HepG2 (cell line): ENCODE results near the gene ZNF548. TPM values are rescaled to one million over a fixed set of nuclear protein-coding genes. Genes with fewer than 3 reads are reported as not detected.
A peak's percentile ranks its signal among the peaks of the same experiment; 100 is the strongest.

Experiments
- MED1 ChIP-seq: sonication (generic); formaldehyde crosslinking; IDR thresholded peaks from 2 replicates; pipeline ENCODE4 v1.4.0; 2020; ENCODE audit warnings: missing genetic modification reagents
- MEIS2 ChIP-seq: sonication (generic); formaldehyde crosslinking; IDR thresholded peaks from 2 replicates; pipeline ENCODE4 v1.9.0; 2021; ENCODE audit warnings: mild to moderate bottlenecking, missing genetic modification reagents
- NRL ChIP-seq: sonication (generic); formaldehyde crosslinking; IDR thresholded peaks from 2 replicates; pipeline ENCODE4 v1.5.0; 2020; ENCODE audit warnings: missing genetic modification reagents, mild to moderate bottlenecking, moderate library complexity, borderline replicate concordance
- SUZ12 ChIP-seq: fragments of 150-350 bp; IDR thresholded peaks from 2 replicates; pipeline ENCODE4 v1.6.1; 2014; ENCODE audit warnings: low read depth, low read length
- ZEB1 ChIP-seq: IDR thresholded peaks from 2 replicates; pipeline ENCODE4 v1.6.1; 2012; ENCODE audit warnings: mild to moderate bottlenecking, low read depth, inconsistent platforms; ENCODE audit not compliant: insufficient replicate concordance
- ZFP82 ChIP-seq: sonication (generic); formaldehyde crosslinking; IDR thresholded peaks from 2 replicates; pipeline ENCODE4 v1.5.1; 2020; ENCODE audit warnings: mild to moderate bottlenecking, missing genetic modification reagents, borderline replicate concordance
- ZNF20 ChIP-seq: sonication (generic); formaldehyde crosslinking; IDR thresholded peaks from 2 replicates; pipeline ENCODE4 v1.4.0; 2020; ENCODE audit warnings: mild to moderate bottlenecking, moderate library complexity, missing genetic modification reagents
- ZNF260 ChIP-seq: sonication (generic); formaldehyde crosslinking; IDR thresholded peaks from 2 replicates; pipeline ENCODE4 v1.4.0; 2020; ENCODE audit warnings: missing genetic modification reagents, low read depth, mild to moderate bottlenecking, borderline replicate concordance
- polyA plus RNA-seq, 8 experiments: library from polyadenylated mRNA; depleted of rRNA in 3 of 8; stranded (reverse) in 7 of 8; unstranded in 1 of 8; fragments of >200 nt; fragmentation: Illumina TruSeq in 4 of 8; extraction: Trizol in 4 of 8; gene quantifications; 2 replicates each; pipeline versions ENCODE4 v1.2.1 to v1.2.3, GENCODE V29; 2011 to 2016; ENCODE audit warnings: low read depth in 4 of 8, missing spikeins in 1 of 8, mixed read lengths in 1 of 8; ENCODE audit not compliant: insufficient read depth in 1 of 8
- total RNA-seq, 5 experiments: library from RNA; depleted of rRNA; stranded (reverse); fragments of >200 nt; fragmentation: Illumina TruSeq; extraction: Trizol; gene quantifications; 2 replicates each; pipeline ENCODE4 v1.2.3, GENCODE V29; 2016; ENCODE audit warnings: low read depth in 1 of 5
- TF ChIP-seq, protein P1 (sequence below): sonication (generic); formaldehyde crosslinking; IDR thresholded peaks from 2 replicates; pipeline ENCODE4 v1.5.0; 2020; ENCODE audit warnings: mild to moderate bottlenecking, missing genetic modification reagents
- TF ChIP-seq, protein P2 (sequence below): sonication (generic); formaldehyde crosslinking; IDR thresholded peaks from 2 replicates; pipeline ENCODE4 v1.8.0; 2022; ENCODE audit warnings: missing genetic modification reagents, mild to moderate bottlenecking, inconsistent platforms, borderline replicate concordance
- TF ChIP-seq, protein P3 (sequence below): sonication (generic); formaldehyde crosslinking; IDR thresholded peaks from 2 replicates; pipeline ENCODE4 v1.5.0; 2020; ENCODE audit warnings: mild to moderate bottlenecking, low read depth, missing genetic modification reagents, borderline replicate concordance
- TF ChIP-seq, protein P4 (sequence below): sonication (generic); formaldehyde crosslinking; IDR thresholded peaks from 2 replicates; pipeline ENCODE4 v1.4.0; 2020; ENCODE audit warnings: mild to moderate bottlenecking, low read depth, missing genetic modification reagents
- TF ChIP-seq, protein P5 (sequence below): IDR thresholded peaks from 2 replicates; pipeline ENCODE4 v1.6.1; 2016; ENCODE audit warnings: mild to moderate bottlenecking
- TF ChIP-seq, protein P6 (sequence below): sonication (generic); formaldehyde crosslinking; IDR thresholded peaks from 2 replicates; pipeline ENCODE4 v1.8.0; 2022; ENCODE audit warnings: mild to moderate bottlenecking, missing genetic modification reagents, borderline replicate concordance

Gene ZNF548
- total and polyA plus RNA-seq, 2 of the 13 experiments (the other 11 are each of a cell fraction or from before 2014, with no cell fraction given) = 19.6 to 24.9 TPM

DNA sequence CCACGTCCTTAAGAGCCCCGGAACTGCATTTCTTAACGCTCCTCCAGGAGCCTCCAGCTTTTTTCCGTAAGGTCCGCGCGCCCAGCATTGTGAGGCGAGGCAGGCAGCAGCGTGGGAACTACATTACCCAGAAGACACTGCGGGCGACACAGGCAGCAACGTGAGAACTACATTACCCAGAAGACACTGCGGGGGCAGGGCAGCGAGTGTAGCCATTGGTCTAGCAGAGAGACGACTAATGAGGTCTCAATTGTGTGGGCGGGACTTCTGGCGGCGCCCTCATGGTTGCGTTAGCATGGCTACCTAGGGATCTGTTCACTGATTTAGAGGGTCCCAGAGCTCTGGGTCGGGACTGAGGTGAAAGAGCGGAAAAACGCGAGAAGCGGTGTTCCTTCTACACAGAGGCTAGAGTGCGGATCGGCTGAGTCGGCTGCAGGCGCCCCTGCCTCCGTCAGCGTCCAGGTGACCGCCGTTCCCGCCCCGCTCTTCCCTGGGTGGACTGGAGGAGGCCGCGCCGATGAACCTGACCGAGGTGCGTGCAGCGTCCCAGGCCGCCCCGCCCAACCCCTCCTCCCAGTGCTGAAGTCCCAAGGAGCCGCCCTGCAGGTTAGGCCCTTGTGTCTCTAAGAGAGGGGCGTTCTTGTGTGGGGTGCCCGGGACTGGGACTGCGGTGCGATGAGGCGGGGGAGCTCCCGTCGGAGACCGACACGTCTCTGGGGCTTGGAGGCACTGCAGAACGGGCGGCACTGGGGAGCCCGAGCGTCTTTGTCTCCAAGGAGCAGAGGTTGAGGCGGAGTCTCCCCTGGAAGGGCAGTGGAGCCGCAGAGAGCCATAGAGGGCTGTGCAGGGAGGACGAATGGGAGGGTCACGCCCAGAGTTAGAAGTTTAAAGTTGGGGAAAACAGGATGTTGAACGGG lies 45.7 kb downstream of the ZNF548 start, which contains the start of gene ZNF749 (continued):
- TF ChIP-seq ZEB1 (no peak), SUZ12 (peak; percentile 94), ZNF260 (CRISPR knock-in tag) (no peak), ZFP82 (CRISPR knock-in tag) (no peak), ZNF20 (CRISPR knock-in tag) (no peak), MEIS2 (no peak), MED1 (CRISPR knock-in tag) (peak; percentile 45), NRL (CRISPR knock-in tag) (peak; percentile 48; the same call in 1 of the 2 replicates)
- TF ChIP-seq, protein P1, sequence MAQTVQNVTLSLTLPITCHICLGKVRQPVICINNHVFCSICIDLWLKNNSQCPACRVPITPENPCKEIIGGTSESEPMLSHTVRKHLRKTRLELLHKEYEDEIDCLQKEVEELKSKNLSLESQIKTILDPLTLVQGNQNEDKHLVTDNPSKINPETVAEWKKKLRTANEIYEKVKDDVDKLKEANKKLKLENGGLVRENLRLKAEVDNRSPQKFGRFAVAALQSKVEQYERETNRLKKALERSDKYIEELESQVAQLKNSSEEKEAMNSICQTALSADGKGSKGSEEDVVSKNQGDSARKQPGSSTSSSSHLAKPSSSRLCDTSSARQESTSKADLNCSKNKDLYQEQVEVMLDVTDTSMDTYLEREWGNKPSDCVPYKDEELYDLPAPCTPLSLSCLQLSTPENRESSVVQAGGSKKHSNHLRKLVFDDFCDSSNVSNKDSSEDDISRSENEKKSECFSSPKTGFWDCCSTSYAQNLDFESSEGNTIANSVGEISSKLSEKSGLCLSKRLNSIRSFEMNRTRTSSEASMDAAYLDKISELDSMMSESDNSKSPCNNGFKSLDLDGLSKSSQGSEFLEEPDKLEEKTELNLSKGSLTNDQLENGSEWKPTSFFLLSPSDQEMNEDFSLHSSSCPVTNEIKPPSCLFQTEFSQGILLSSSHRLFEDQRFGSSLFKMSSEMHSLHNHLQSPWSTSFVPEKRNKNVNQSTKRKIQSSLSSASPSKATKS = no peak
- TF ChIP-seq, protein P2, sequence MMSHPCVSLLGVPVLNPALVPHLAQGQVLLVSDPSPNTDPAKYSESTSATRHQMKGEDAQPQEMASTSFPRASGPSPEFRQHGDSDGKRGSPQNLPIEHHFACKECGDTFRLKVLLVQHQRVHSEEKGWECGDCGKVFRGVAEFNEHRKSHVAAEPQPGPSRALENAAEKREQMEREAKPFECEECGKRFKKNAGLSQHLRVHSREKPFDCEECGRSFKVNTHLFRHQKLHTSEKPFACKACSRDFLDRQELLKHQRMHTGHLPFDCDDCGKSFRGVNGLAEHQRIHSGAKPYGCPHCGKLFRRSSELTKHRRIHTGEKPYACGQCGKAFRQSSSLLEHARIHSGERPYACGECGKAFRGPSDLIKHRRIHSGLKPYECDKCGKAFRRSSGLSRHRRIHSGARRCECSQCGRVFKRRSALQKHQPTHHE = peak; percentile 62; the same call in 1 of the 2 replicates
- TF ChIP-seq, protein P3, sequence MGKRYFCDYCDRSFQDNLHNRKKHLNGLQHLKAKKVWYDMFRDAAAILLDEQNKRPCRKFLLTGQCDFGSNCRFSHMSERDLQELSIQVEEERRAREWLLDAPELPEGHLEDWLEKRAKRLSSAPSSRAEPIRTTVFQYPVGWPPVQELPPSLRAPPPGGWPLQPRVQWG (CRISPR knock-in tag) = no peak
- TF ChIP-seq, protein P4, sequence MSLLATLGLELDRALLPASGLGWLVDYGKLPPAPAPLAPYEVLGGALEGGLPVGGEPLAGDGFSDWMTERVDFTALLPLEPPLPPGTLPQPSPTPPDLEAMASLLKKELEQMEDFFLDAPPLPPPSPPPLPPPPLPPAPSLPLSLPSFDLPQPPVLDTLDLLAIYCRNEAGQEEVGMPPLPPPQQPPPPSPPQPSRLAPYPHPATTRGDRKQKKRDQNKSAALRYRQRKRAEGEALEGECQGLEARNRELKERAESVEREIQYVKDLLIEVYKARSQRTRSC (CRISPR knock-in tag) = no peak
- TF ChIP-seq, protein P5, sequence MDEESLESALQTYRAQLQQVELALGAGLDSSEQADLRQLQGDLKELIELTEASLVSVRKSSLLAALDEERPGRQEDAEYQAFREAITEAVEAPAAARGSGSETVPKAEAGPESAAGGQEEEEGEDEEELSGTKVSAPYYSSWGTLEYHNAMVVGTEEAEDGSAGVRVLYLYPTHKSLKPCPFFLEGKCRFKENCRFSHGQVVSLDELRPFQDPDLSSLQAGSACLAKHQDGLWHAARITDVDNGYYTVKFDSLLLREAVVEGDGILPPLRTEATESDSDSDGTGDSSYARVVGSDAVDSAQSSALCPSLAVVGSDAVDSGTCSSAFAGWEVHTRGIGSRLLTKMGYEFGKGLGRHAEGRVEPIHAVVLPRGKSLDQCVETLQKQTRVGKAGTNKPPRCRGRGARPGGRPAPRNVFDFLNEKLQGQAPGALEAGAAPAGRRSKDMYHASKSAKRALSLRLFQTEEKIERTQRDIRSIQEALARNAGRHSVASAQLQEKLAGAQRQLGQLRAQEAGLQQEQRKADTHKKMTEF (CRISPR knock-in tag) = peak; percentile 52; the same call in 1 of the 2 replicates
- TF ChIP-seq, protein P6, sequence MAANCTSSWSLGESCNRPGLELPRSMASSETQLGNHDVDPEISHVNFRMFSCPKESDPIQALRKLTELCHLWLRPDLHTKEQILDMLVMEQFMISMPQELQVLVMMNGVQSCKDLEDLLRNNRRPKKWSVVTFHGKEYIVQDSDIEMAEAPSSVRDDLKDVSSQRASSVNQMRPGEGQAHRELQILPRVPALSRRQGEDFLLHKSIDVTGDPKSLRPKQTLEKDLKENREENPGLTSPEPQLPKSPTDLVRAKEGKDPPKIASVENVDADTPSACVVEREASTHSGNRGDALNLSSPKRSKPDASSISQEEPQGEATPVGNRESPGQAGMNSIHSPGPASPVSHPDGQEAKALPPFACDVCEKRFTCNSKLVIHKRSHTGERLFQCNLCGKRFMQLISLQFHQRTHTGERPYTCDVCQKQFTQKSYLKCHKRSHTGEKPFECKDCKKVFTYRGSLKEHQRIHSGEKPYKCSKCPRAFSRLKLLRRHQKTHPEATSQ (CRISPR knock-in tag) = no peak
